ENCODE measurements around the gene SCUBE1.

DNA sequence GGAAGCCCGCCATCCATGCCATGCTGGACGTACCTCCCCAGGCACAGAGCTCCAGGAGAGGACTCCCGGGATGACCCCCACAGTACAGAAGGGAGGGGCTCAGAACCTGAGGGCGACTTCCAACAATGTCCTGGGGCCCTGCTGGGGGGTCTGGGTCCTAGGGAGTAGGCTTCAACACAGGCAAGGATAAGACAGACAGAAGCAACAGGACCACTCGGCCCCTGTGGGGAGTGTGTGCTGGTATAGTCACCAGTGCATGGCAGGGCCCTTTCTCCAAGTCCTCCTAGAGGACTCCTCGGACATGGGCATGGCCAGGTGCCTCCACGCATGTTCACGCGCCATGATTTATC, 173.1 kb downstream of the SCUBE1 start:
- TF ChIP-seq, protein P1, sequence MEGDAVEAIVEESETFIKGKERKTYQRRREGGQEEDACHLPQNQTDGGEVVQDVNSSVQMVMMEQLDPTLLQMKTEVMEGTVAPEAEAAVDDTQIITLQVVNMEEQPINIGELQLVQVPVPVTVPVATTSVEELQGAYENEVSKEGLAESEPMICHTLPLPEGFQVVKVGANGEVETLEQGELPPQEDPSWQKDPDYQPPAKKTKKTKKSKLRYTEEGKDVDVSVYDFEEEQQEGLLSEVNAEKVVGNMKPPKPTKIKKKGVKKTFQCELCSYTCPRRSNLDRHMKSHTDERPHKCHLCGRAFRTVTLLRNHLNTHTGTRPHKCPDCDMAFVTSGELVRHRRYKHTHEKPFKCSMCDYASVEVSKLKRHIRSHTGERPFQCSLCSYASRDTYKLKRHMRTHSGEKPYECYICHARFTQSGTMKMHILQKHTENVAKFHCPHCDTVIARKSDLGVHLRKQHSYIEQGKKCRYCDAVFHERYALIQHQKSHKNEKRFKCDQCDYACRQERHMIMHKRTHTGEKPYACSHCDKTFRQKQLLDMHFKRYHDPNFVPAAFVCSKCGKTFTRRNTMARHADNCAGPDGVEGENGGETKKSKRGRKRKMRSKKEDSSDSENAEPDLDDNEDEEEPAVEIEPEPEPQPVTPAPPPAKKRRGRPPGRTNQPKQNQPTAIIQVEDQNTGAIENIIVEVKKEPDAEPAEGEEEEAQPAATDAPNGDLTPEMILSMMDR (conservative IDR thresholded peaks at IDR 0.05; ENCODE audit: low read length) = no peak
- TF ChIP-seq EZH2phosphoT487 (IDR thresholded peaks at IDR 0.05; ENCODE audit: borderline replicate concordance, low read depth, low read length) = no peak
